GM23338 (cell line): ENCODE results near the gene ITPRIP. TPM values are rescaled to one million over a fixed set of nuclear protein-coding genes. Genes with fewer than 3 reads are reported as not detected.

Source experiments
- ATAC-seq: fragments of 200-7000 bp; cut with Tn5 transposase; 3 replicates; pipeline ENCODE4 v1.9.1; 2020
- DNase-seq: peaks from one replicate; pipeline ENCODE4 v3.0.0-alpha.2; 2015; ENCODE audit warnings: low spot score
- H2AFZ ChIP-seq: fragments of 200-600 bp; sonication (generic); 2 replicates; pipeline ENCODE4 v1.8.0; 2016; ENCODE audit warnings: antibody characterized with exemption, mild to moderate bottlenecking, moderate library complexity
- H3F3A ChIP-seq: fragments of 200-600 bp; sonication (generic); replicated peaks from 2 replicates; pipeline ENCODE4 v1.8.0; 2017; ENCODE audit warnings: antibody characterized with exemption, mixed run types, low read depth
- H3K27ac ChIP-seq: fragments of 200-600 bp; sonication (generic); 2 replicates; pipeline ENCODE4 v1.6.1; 2016; ENCODE audit warnings: low read depth
- H3K27me3 ChIP-seq: fragments of 200-600 bp; sonication (generic); 2 replicates; pipeline ENCODE4 v1.8.0; 2016; ENCODE audit warnings: mild to moderate bottlenecking, mixed run types, moderate library complexity; ENCODE audit not compliant: insufficient read depth
- H3K36me3 ChIP-seq: fragments of 200-600 bp; sonication (generic); 2 replicates; pipeline ENCODE4 v1.8.0; 2016; ENCODE audit warnings: mild to moderate bottlenecking; ENCODE audit not compliant: insufficient read depth
- H3K4me1 ChIP-seq: fragments of 200-600 bp; sonication (generic); 2 replicates; pipeline ENCODE4 v1.8.0; 2016; ENCODE audit warnings: mild to moderate bottlenecking, moderate library complexity; ENCODE audit not compliant: insufficient read depth
- H3K4me2 ChIP-seq: fragments of 200-600 bp; sonication (generic); 2 replicates; pipeline ENCODE4 v1.7.1; 2017; ENCODE audit warnings: mixed run types
- H3K4me3 ChIP-seq: fragments of 200-600 bp; sonication (generic); 2 replicates; pipeline ENCODE4 v1.6.1; 2016; ENCODE audit warnings: mixed run types
- H3K79me2 ChIP-seq: fragments of 200-600 bp; sonication (generic); replicated peaks from 2 replicates; pipeline ENCODE4 v1.8.0; 2017; ENCODE audit warnings: mild to moderate bottlenecking; ENCODE audit not compliant: insufficient read depth
- H3K9me2 ChIP-seq: fragments of 200-600 bp; sonication (generic); 2 replicates; pipeline ENCODE4 v1.8.0; 2017; ENCODE audit not compliant: insufficient read depth
- H4K20me1 ChIP-seq: fragments of 200-600 bp; sonication (generic); replicated peaks from 2 replicates; pipeline ENCODE4 v1.8.0; 2017; ENCODE audit warnings: mild to moderate bottlenecking; ENCODE audit not compliant: insufficient read depth
- H3K27ac Mint-ChIP-seq: 2 replicates; pipeline ENCODE4 v1.8.0; 2020; ENCODE audit warnings: inconsistent platforms, mild to moderate bottlenecking, moderate library complexity, mixed read lengths
- H3K27me3 Mint-ChIP-seq: 3 replicates; pipeline ENCODE4 v1.8.0; 2022; ENCODE audit warnings: low read depth, mild to moderate bottlenecking, moderate library complexity, mixed read lengths, inconsistent platforms; ENCODE audit not compliant: insufficient read depth, poor library complexity
- H3K36me3 Mint-ChIP-seq: 3 replicates; pipeline ENCODE4 v1.8.0; 2021; ENCODE audit warnings: low read depth, mild to moderate bottlenecking, inconsistent platforms, moderate library complexity, mixed read lengths
- H3K4me1 Mint-ChIP-seq: 3 replicates; pipeline ENCODE4 v1.8.0; 2020; ENCODE audit warnings: mild to moderate bottlenecking, inconsistent platforms, mixed read lengths
- H3K4me3 Mint-ChIP-seq: 3 replicates; pipeline ENCODE4 v1.8.0; 2021; ENCODE audit warnings: moderate library complexity, mild to moderate bottlenecking, inconsistent platforms, mixed read lengths
- H3K9me3 Mint-ChIP-seq: 3 replicates; pipeline ENCODE4 v1.8.0; 2020; ENCODE audit warnings: moderate library complexity, mild to moderate bottlenecking, inconsistent platforms, mixed read lengths
- EZH2 ChIP-seq: fragments of 200-600 bp; sonication (generic); IDR thresholded peaks from one replicate; pipeline ENCODE4 v1.8.0; 2017; ENCODE audit warnings: antibody characterized with exemption, mild to moderate bottlenecking, low read depth; ENCODE audit not compliant: unreplicated experiment
- EZH2phosphoT487 ChIP-seq: fragments of 200-600 bp; sonication (generic); IDR thresholded peaks from one replicate; pipeline ENCODE4 v1.8.1; 2018; ENCODE audit warnings: antibody characterized with exemption; ENCODE audit not compliant: unreplicated experiment
- NANOG ChIP-seq: IDR thresholded peaks from 2 replicates; pipeline ENCODE4 v1.6.1; 2016; ENCODE audit warnings: antibody characterized with exemption, borderline replicate concordance
- POLR2AphosphoS5 ChIP-seq: IDR thresholded peaks from 2 replicates; pipeline ENCODE4 v1.6.1; 2016; ENCODE audit warnings: antibody characterized with exemption, low read depth
- ZNF114 ChIP-seq: fragments of 250-450 bp; sonication (Bioruptor Pico); IDR thresholded peaks from 2 replicates; pipeline ENCODE4 v1.5.0; 2020; ENCODE audit warnings: mild to moderate bottlenecking, moderate library complexity
- polyA plus RNA-seq: library from polyadenylated mRNA; unstranded; fragments of >200 nt; fragmentation: Nextera tagmentation; extraction: Ambion mirVana; gene quantifications from 2 replicates; pipeline ENCODE4 v1.2.1, GENCODE V29; 2016
- total RNA-seq: library from RNA; depleted of rRNA; stranded (reverse); fragments of >200 nt; shearing (Covaris generic); gene quantifications from 2 replicates; pipeline ENCODE4 v1.2.3, GENCODE V29; 2014
- TF ChIP-seq, protein P1 (sequence below): fragments of 250-450 bp; sonication (Bioruptor Pico); IDR thresholded peaks from 2 replicates; pipeline ENCODE4 v1.5.0; 2020; ENCODE audit warnings: mild to moderate bottlenecking, moderate library complexity
- TF ChIP-seq, protein P2 (sequence below), 2 experiments: fragments of 200-600 bp in 1 of 2; sonication (generic) in 1 of 2; conservative IDR thresholded peaks; 2 replicates each; pipeline versions ENCODE4 v1.5.1 to v1.6.1; 2016 to 2017; ENCODE audit warnings: antibody characterized with exemption in 2 of 2, low read depth in 2 of 2, mild to moderate bottlenecking in 2 of 2, moderate library complexity in 1 of 2
- TF ChIP-seq, protein P3 (sequence below): IDR thresholded peaks from 2 replicates; pipeline ENCODE4 v1.6.1; 2016; ENCODE audit warnings: antibody characterized with exemption

Gene ITPRIP
- total and polyA plus RNA-seq, 2 experiments from 2014 or later = 6.9 to 15.2 TPM

DNA sequence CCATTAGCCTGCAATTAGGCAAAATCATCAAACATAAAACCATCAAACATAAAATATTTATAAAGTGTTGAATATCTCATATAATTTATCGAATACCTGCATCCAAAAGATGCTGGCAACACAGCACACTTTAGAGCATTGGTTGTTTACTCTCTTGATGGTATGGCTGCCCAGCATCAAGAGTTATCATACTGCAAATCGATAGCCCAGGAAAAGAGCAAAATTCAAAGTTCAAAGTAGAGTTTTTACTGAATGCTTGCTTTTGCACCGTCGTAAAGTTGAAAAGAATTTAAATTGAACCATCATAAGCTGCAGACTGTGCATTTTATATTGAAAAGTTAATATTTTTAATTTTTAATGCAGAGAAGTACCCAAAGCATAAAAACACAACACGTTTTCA lies 73.5 kb downstream of the ITPRIP start (continued):
- TF ChIP-seq, protein P1, sequence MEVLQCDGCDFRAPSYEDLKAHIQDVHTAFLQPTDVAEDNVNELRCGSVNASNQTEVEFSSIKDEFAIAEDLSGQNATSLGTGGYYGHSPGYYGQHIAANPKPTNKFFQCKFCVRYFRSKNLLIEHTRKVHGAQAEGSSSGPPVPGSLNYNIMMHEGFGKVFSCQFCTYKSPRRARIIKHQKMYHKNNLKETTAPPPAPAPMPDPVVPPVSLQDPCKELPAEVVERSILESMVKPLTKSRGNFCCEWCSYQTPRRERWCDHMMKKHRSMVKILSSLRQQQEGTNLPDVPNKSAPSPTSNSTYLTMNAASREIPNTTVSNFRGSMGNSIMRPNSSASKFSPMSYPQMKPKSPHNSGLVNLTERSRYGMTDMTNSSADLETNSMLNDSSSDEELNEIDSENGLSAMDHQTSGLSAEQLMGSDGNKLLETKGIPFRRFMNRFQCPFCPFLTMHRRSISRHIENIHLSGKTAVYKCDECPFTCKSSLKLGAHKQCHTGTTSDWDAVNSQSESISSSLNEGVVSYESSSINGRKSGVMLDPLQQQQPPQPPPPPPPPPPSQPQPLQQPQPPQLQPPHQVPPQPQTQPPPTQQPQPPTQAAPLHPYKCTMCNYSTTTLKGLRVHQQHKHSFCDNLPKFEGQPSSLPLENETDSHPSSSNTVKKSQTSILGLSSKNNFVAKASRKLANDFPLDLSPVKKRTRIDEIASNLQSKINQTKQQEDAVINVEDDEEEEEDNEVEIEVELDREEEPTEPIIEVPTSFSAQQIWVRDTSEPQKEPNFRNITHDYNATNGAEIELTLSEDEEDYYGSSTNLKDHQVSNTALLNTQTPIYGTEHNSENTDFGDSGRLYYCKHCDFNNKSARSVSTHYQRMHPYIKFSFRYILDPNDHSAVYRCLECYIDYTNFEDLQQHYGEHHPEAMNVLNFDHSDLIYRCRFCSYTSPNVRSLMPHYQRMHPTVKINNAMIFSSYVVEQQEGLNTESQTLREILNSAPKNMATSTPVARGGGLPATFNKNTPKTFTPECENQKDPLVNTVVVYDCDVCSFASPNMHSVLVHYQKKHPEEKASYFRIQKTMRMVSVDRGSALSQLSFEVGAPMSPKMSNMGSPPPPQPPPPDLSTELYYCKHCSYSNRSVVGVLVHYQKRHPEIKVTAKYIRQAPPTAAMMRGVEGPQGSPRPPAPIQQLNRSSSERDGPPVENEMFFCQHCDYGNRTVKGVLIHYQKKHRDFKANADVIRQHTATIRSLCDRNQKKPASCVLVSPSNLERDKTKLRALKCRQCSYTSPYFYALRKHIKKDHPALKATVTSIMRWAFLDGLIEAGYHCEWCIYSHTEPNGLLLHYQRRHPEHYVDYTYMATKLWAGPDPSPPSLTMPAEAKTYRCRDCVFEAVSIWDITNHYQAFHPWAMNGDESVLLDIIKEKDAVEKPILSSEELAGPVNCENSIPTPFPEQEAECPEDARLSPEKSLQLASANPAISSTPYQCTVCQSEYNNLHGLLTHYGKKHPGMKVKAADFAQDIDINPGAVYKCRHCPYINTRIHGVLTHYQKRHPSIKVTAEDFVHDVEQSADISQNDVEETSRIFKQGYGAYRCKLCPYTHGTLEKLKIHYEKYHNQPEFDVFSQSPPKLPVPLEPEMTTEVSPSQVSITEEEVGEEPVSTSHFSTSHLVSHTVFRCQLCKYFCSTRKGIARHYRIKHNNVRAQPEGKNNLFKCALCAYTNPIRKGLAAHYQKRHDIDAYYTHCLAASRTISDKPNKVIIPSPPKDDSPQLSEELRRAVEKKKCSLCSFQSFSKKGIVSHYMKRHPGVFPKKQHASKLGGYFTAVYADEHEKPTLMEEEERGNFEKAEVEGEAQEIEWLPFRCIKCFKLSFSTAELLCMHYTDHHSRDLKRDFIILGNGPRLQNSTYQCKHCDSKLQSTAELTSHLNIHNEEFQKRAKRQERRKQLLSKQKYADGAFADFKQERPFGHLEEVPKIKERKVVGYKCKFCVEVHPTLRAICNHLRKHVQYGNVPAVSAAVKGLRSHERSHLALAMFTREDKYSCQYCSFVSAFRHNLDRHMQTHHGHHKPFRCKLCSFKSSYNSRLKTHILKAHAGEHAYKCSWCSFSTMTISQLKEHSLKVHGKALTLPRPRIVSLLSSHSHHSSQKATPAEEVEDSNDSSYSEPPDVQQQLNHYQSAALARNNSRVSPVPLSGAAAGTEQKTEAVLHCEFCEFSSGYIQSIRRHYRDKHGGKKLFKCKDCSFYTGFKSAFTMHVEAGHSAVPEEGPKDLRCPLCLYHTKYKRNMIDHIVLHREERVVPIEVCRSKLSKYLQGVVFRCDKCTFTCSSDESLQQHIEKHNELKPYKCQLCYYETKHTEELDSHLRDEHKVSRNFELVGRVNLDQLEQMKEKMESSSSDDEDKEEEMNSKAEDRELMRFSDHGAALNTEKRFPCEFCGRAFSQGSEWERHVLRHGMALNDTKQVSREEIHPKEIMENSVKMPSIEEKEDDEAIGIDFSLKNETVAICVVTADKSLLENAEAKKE (CRISPR knock-in tag) = no peak
- TF ChIP-seq, protein P2, sequence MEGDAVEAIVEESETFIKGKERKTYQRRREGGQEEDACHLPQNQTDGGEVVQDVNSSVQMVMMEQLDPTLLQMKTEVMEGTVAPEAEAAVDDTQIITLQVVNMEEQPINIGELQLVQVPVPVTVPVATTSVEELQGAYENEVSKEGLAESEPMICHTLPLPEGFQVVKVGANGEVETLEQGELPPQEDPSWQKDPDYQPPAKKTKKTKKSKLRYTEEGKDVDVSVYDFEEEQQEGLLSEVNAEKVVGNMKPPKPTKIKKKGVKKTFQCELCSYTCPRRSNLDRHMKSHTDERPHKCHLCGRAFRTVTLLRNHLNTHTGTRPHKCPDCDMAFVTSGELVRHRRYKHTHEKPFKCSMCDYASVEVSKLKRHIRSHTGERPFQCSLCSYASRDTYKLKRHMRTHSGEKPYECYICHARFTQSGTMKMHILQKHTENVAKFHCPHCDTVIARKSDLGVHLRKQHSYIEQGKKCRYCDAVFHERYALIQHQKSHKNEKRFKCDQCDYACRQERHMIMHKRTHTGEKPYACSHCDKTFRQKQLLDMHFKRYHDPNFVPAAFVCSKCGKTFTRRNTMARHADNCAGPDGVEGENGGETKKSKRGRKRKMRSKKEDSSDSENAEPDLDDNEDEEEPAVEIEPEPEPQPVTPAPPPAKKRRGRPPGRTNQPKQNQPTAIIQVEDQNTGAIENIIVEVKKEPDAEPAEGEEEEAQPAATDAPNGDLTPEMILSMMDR (conservative IDR thresholded peaks at IDR 0.05; ENCODE audit: low read depth in 2 of 2) = no peak
- no peak for TF ChIP-seq ZNF114 (CRISPR knock-in tag)
- TF ChIP-seq EZH2phosphoT487 = no peak

DNA sequence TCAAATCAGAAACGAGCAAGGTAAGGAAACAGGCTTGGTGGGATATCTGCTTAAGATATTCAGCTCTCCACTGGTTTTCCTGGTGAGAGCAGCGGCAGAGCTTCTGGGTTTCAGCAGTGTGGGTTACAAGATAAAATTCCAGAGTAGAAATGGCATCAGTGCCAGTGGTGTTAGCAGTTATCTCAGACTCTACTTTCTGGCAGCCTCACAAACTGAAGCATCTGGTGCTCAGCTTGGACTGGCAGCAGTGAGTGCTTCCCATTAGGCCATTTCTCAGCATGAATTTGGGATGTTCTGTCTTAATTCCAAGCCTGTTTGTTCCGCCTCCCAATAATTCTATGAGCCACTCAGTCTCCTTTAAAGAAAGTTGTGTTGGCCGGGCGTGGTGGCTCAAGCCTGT lies 76.2 kb downstream of the ITPRIP start:
- Mint-ChIP-seq H3K4me1 (peaks cover 2% of the 10 kb centered on the region; the same call in 1 of the 3 replicates), H3K27me3 (no peaks in the 10 kb centered on the region), H3K9me3 (no peaks in the 10 kb centered on the region), H3K36me3 (peaks cover 44% of the 10 kb centered on the region), H3K4me3 (no peak overlapping the region), H3K27ac (no peak overlapping the region)
- Histone ChIP-seq H3K27ac (peak overlapping the region; percentile 30; the same call in 1 of the 2 replicates), H3K36me3 (peaks cover 26% of the 10 kb centered on the region; the same call in 1 of the 2 replicates), H3K4me3 (no peak overlapping the region), H3K27me3 (no peaks in the 10 kb centered on the region), H4K20me1 (peaks cover 22% of the 10 kb centered on the region), H2AFZ (no peak overlapping the region), H3F3A (no peaks in the 10 kb centered on the region), H3K9me2 (no peaks in the 10 kb centered on the region), H3K79me2 (peaks cover 89% of the 10 kb centered on the region), H3K4me1 (no peaks in the 10 kb centered on the region), H3K4me2 (no peak overlapping the region)
- ATAC-seq = no peak
- TF ChIP-seq POLR2AphosphoS5 = no peak
- TF ChIP-seq ZNF114 (CRISPR knock-in tag) = no peak
- TF ChIP-seq NANOG = no peak
- no peak for TF ChIP-seq EZH2
- TF ChIP-seq, protein P2 (conservative IDR thresholded peaks at IDR 0.05; ENCODE audit: low read depth in 2 of 2) = no peak
- TF ChIP-seq, protein P3, sequence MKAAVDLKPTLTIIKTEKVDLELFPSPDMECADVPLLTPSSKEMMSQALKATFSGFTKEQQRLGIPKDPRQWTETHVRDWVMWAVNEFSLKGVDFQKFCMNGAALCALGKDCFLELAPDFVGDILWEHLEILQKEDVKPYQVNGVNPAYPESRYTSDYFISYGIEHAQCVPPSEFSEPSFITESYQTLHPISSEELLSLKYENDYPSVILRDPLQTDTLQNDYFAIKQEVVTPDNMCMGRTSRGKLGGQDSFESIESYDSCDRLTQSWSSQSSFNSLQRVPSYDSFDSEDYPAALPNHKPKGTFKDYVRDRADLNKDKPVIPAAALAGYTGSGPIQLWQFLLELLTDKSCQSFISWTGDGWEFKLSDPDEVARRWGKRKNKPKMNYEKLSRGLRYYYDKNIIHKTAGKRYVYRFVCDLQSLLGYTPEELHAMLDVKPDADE = no peak
- no peak for DNase-seq
